B cell (primary cell): ENCODE results near the gene NAALADL1. TPM values are rescaled to one million over a fixed set of nuclear protein-coding genes. Genes with fewer than 3 reads are reported as not detected.
A peak's percentile ranks its signal among the peaks of the same experiment; 100 is the strongest.

Experiments
- ATAC-seq: fragments of 200-7000 bp; cut with Tn5 transposase; one replicate; pipeline ENCODE4 v1.10.0; 2021; ENCODE audit warnings: low read depth, mild to moderate bottlenecking, moderate number of reproducible peaks, moderate library complexity
- CTCF ChIA-PET: fragments of 350-600 bp; sonication (Branson Sonifier 250); formaldehyde crosslinking; loops from one replicate; lab custom pipeline; 2021; ENCODE audit warnings: antibody characterized with exemption, inconsistent platforms; lab: Charles Lee
- POLR2A ChIA-PET: fragments of 350-600 bp; sonication (Branson Sonifier 250); formaldehyde crosslinking; loops from one replicate; lab custom pipeline; 2021; ENCODE audit warnings: antibody characterized with exemption; lab: Charles Lee
- DNase-seq: peaks from one replicate; pipeline ENCODE4 v3.0.0; 2013
- H2AFZ ChIP-seq: 2 replicates; pipeline ENCODE4 v1.6.1; 2012; ENCODE audit warnings: mild to moderate bottlenecking, low read depth, low read length; ENCODE audit not compliant: insufficient read depth, poor library complexity, severe bottlenecking
- H3K27ac ChIP-seq, 2 donors: 1 replicate in 1 of 2; 2 replicates in 1 of 2; pipeline ENCODE4 v1.5.1; 2012 to 2013; ENCODE audit warnings: low read length in 2 of 2, mild to moderate bottlenecking in 2 of 2, moderate library complexity in 1 of 2
- H3K27me3 ChIP-seq, 4 experiments: fragments of 200-600 bp in 1 of 4; sonication (generic) in 1 of 4; replicated peaks in 1 of 4; 1 replicate in 2 of 4; 2 replicates in 2 of 4; pipeline versions ENCODE4 v1.6.1 to v1.7.0; 2013 to 2016; ENCODE audit warnings: low read length in 3 of 4, mild to moderate bottlenecking in 2 of 4, mixed read lengths in 1 of 4, moderate library complexity in 1 of 4; ENCODE audit not compliant: insufficient read depth in 4 of 4, control insufficient read depth in 3 of 4; ENCODE audit errors: control extremely low read depth in 1 of 4
- H3K36me3 ChIP-seq, 2 experiments: replicated peaks in 1 of 2; 1 replicate in 1 of 2; 2 replicates in 1 of 2; pipeline versions ENCODE4 v1.6.1 to v1.7.1; 2013; ENCODE audit warnings: low read length in 1 of 2; ENCODE audit not compliant: insufficient read depth in 2 of 2, control insufficient read depth in 1 of 2; ENCODE audit errors: control extremely low read depth in 1 of 2, extremely low read depth in 1 of 2
- H3K4me1 ChIP-seq, 2 donors: fragments of 200-600 bp in 1 of 2; sonication (generic) in 1 of 2; 1 replicate in 1 of 2; 2 replicates in 1 of 2; pipeline versions ENCODE4 v1.5.1 to v1.6.1; 2013 to 2017; ENCODE audit warnings: low read length in 2 of 2; ENCODE audit not compliant: control insufficient read depth in 2 of 2, insufficient read depth in 2 of 2
- H3K4me2 ChIP-seq: replicated peaks from 2 replicates; pipeline ENCODE3; 2012; ENCODE audit warnings: mild to moderate bottlenecking, low read depth, low read length; ENCODE audit not compliant: poor library complexity, severe bottlenecking
- H3K4me3 ChIP-seq, 5 experiments: fragments of 200-600 bp in 1 of 5; sonication (generic) in 1 of 5; 1 replicate in 3 of 5; 2 replicates in 2 of 5; pipeline versions ENCODE4 v1.5.1 to v1.7.0; 2011 to 2016; ENCODE audit warnings: low read length in 4 of 5, mild to moderate bottlenecking in 4 of 5, low read depth in 2 of 5, control low read depth in 1 of 5, moderate library complexity in 1 of 5; ENCODE audit not compliant: insufficient read depth in 1 of 5; ENCODE audit errors: control extremely low read depth in 1 of 5, extremely low read depth in 1 of 5
- H3K79me2 ChIP-seq: fragments of 200-600 bp; sonication (generic); one replicate; pipeline ENCODE4 v1.6.0; 2016; ENCODE audit warnings: low read length; ENCODE audit not compliant: control insufficient read depth, insufficient read depth
- H3K9ac ChIP-seq: fragments of 200-600 bp; sonication (generic); 2 replicates; pipeline ENCODE4 v1.6.1; 2017; ENCODE audit warnings: mild to moderate bottlenecking, low read length, moderate library complexity
- H3K9me3 ChIP-seq, 3 donors: one replicate each; pipeline versions ENCODE4 v1.6.1 to v1.7.1; 2013; ENCODE audit warnings: low read length in 2 of 3; ENCODE audit not compliant: control insufficient read depth in 2 of 3, insufficient read depth in 1 of 3; ENCODE audit errors: control extremely low read depth in 1 of 3
- H4K20me1 ChIP-seq: 2 replicates; pipeline ENCODE4 v1.6.0; 2012; ENCODE audit warnings: mild to moderate bottlenecking, low read length; ENCODE audit not compliant: insufficient read depth, control insufficient read depth, poor library complexity, severe bottlenecking
- H3K27ac Mint-ChIP-seq: one replicate; pipeline ENCODE4 v1.8.0; 2021; ENCODE audit warnings: mixed read lengths
- H3K27me3 Mint-ChIP-seq: one replicate; pipeline ENCODE4 v1.8.0; 2021; ENCODE audit warnings: mixed read lengths
- H3K4me1 Mint-ChIP-seq: one replicate; pipeline ENCODE4 v1.8.0; 2021; ENCODE audit warnings: mixed read lengths
- H3K4me3 Mint-ChIP-seq: one replicate; pipeline ENCODE4 v1.8.0; 2021; ENCODE audit warnings: mixed read lengths
- H3K9me3 Mint-ChIP-seq: one replicate; pipeline ENCODE4 v1.8.0; 2022; ENCODE audit warnings: mixed read lengths; ENCODE audit not compliant: insufficient read depth
- EZH2 ChIP-seq: IDR thresholded peaks from 2 replicates; pipeline ENCODE4 v1.6.1; 2012; ENCODE audit warnings: borderline replicate concordance, low read depth, mild to moderate bottlenecking, moderate library complexity, low read length; ENCODE audit not compliant: insufficient read depth, poor library complexity, severe bottlenecking
- WGBS: methylation state at CpG from one replicate; pipeline ENCODE4 v1.1.5; 2013; ENCODE audit warnings: missing lambda C conversion rate; ENCODE audit not compliant: insufficient coverage; 5-methylcytosine and 5-hydroxymethylcytosine counted together
- intact Hi-C: fragments of 100-400 bp; cut with micrococcal nuclease; formaldehyde crosslinking; loops from one replicate; pipeline ENCODE4 v1.10.0; 2022
- polyA plus RNA-seq: library from polyadenylated mRNA; depleted of rRNA; stranded (reverse); fragments of >200 nt; gene quantifications from 2 replicates; pipeline ENCODE4 v1.2.3, GENCODE V29; 2012
- total RNA-seq, 2 donors: library from RNA; stranded (reverse); fragments of 120-200 nt in 1 of 2; gene quantifications; 1 replicate in 1 of 2; 2 replicates in 1 of 2; pipeline versions ENCODE4 v1.2.3 to v1.2.4, GENCODE V29; 2013 to 2022
- TF ChIP-seq, protein P1 (sequence below): fragments of 200-600 bp; IDR thresholded peaks from one replicate; pipeline ENCODE4 v1.8.0; 2022; ENCODE audit warnings: antibody characterized with exemption, mild to moderate bottlenecking

Gene NAALADL1
- total and polyA plus RNA-seq, 2 donors (not counting 1 experiment from before 2014, with no cell fraction given) = 23.0 to 40.2 TPM

GRCh38 chr11:64998141-64998540 is 60.2 kb downstream of the NAALADL1 start:
- ATAC-seq = no peak

More at GRCh38 chr11:64998141-64998540, 60.2 kb downstream of the NAALADL1 start:
- Mint-ChIP-seq H3K4me3 (no peak overlapping the region), H3K4me1 (peaks cover 23% of the 10 kb centered on the region), H3K9me3 (no peaks in the 10 kb centered on the region), H3K27ac (no peak overlapping the region), H3K27me3 (no peaks in the 10 kb centered on the region)
- no peak for DNase-seq
- H3K27ac ChIP-seq = no peak overlapping the region
- no peak overlapping the region for H3K4me3 ChIP-seq
- H3K9ac ChIP-seq = no peak overlapping the region
- TF ChIP-seq EZH2 = no peak
- TF ChIP-seq, protein P1, sequence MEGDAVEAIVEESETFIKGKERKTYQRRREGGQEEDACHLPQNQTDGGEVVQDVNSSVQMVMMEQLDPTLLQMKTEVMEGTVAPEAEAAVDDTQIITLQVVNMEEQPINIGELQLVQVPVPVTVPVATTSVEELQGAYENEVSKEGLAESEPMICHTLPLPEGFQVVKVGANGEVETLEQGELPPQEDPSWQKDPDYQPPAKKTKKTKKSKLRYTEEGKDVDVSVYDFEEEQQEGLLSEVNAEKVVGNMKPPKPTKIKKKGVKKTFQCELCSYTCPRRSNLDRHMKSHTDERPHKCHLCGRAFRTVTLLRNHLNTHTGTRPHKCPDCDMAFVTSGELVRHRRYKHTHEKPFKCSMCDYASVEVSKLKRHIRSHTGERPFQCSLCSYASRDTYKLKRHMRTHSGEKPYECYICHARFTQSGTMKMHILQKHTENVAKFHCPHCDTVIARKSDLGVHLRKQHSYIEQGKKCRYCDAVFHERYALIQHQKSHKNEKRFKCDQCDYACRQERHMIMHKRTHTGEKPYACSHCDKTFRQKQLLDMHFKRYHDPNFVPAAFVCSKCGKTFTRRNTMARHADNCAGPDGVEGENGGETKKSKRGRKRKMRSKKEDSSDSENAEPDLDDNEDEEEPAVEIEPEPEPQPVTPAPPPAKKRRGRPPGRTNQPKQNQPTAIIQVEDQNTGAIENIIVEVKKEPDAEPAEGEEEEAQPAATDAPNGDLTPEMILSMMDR = no peak
- intact Hi-C loops = no loop called here
- peaks cover 0 to 3% (median 0%) of the 10 kb centered on the region in 4 experiments for H3K27me3 ChIP-seq
- H3K36me3 ChIP-seq = no peaks in the 10 kb centered on the region
- H3K9me3 ChIP-seq = no peaks in the 10 kb centered on the region
- no peaks in the 10 kb centered on the region for H3K79me2 ChIP-seq
- WGBS = 100% methylated on average over 1 of the region's 1 CpG
- CTCF ChIA-PET = interaction anchor here (0.6 to 4.0 kb wide), 5 partner anchors 10 to 104 kb away, joined by 3 to 24 read pairs (median 4); partner anchors contain the start of genes ARL2 and PPP2R5B
- H4K20me1 ChIP-seq = no peaks in the 10 kb centered on the region
- peak overlapping the region; percentile 16 for H2AFZ ChIP-seq
- POLR2A ChIA-PET = interaction anchor here (0.6 kb wide), 2 partner anchors 11 to 92 kb away, joined by 5 to 6 read pairs; no protein-coding TSS in a partner anchor
- H3K4me2 ChIP-seq = no peak overlapping the region
- H3K4me1 ChIP-seq = peaks cover 13 to 15% of the 10 kb centered on the region in 2 donors
